Liver (tissue), 9 donors: ENCODE results near the gene ATAD3A. TPM values are rescaled to one million over a fixed set of nuclear protein-coding genes. Genes with fewer than 3 reads are reported as not detected.

Source experiments
- DNase-seq: peaks from one replicate; pipeline ENCODE4 v3.0.0-alpha.2; 2017; ENCODE audit warnings: low spot score
- H3K27ac ChIP-seq, 2 donors: one replicate each; pipeline ENCODE4 v1.7.0; 2013; ENCODE audit warnings: inconsistent platforms in 2 of 2, low read length in 2 of 2, control low read depth in 1 of 2, low read depth in 1 of 2, mild to moderate bottlenecking in 1 of 2
- H3K27me3 ChIP-seq, 4 donors: one replicate each; pipeline versions ENCODE4 v1.6.1 to v1.7.0; 2013; ENCODE audit warnings: low read length in 3 of 4, inconsistent platforms in 1 of 4, mild to moderate bottlenecking in 1 of 4, moderate library complexity in 1 of 4; ENCODE audit not compliant: control insufficient read depth in 4 of 4, insufficient read depth in 4 of 4
- H3K36me3 ChIP-seq, 4 donors: one replicate each; pipeline versions ENCODE4 v1.6.1 to v1.7.0; 2013; ENCODE audit warnings: low read length in 3 of 4, mild to moderate bottlenecking in 3 of 4, low read depth in 1 of 4, moderate library complexity in 1 of 4; ENCODE audit not compliant: control insufficient read depth in 4 of 4, insufficient read depth in 3 of 4
- H3K4me1 ChIP-seq, 4 donors: one replicate each; pipeline versions ENCODE4 v1.6.1 to v1.7.0; 2013; ENCODE audit warnings: low read length in 3 of 4, mild to moderate bottlenecking in 3 of 4, moderate library complexity in 1 of 4; ENCODE audit not compliant: control insufficient read depth in 4 of 4, insufficient read depth in 4 of 4
- H3K4me3 ChIP-seq, 3 donors: one replicate each; pipeline versions ENCODE4 v1.6.1 to v1.7.0; 2013; ENCODE audit warnings: low read length in 3 of 3, control low read depth in 1 of 3, low read depth in 1 of 3, mild to moderate bottlenecking in 1 of 3
- H3K9ac ChIP-seq, 2 donors: one replicate each; pipeline ENCODE4 v1.7.0; 2013; ENCODE audit warnings: low read length in 2 of 2, mild to moderate bottlenecking in 2 of 2, moderate library complexity in 2 of 2, control low read depth in 1 of 2, low read depth in 1 of 2
- H3K9me3 ChIP-seq, 4 donors: one replicate each; pipeline versions ENCODE4 v1.6.1 to v1.7.0; 2013; ENCODE audit warnings: low read length in 3 of 4; ENCODE audit not compliant: control insufficient read depth in 4 of 4
- ATF3 ChIP-seq: IDR thresholded peaks from 2 replicates; pipeline ENCODE4 v1.6.1; 2016; ENCODE audit warnings: antibody characterized with exemption
- CTCF ChIP-seq: fragments of 150-350 bp; IDR thresholded peaks from 2 replicates; pipeline ENCODE4 v1.5.1; 2017; ENCODE audit warnings: improper control_type of control experiment, low read depth, low read length; ENCODE audit not compliant: missing input control
- EGR1 ChIP-seq, 2 donors: IDR thresholded peaks; 2 replicates each; pipeline ENCODE4 v1.6.1; 2016 to 2018; ENCODE audit warnings: antibody characterized with exemption in 2 of 2, low read depth in 2 of 2
- FOXA1 ChIP-seq: IDR thresholded peaks from 2 replicates; pipeline ENCODE4 v1.6.1; 2016; ENCODE audit warnings: antibody characterized with exemption
- FOXA2 ChIP-seq: IDR thresholded peaks from 2 replicates; pipeline ENCODE4 v1.6.1; 2016; ENCODE audit warnings: antibody characterized with exemption
- GABPA ChIP-seq, 2 donors: IDR thresholded peaks in 1 of 2; conservative IDR thresholded peaks in 1 of 2; 2 replicates each; pipeline ENCODE4 v1.6.1; 2016; ENCODE audit warnings: antibody characterized with exemption in 2 of 2, mild to moderate bottlenecking in 1 of 2, moderate library complexity in 1 of 2
- HNF4A ChIP-seq, 2 donors: conservative IDR thresholded peaks; 2 replicates each; pipeline ENCODE4 v1.6.1; 2016; ENCODE audit warnings: antibody characterized with exemption in 2 of 2, mild to moderate bottlenecking in 2 of 2
- HNF4G ChIP-seq: IDR thresholded peaks from 2 replicates; pipeline ENCODE4 v1.6.1; 2016; ENCODE audit warnings: antibody characterized with exemption
- JUND ChIP-seq, 2 donors: IDR thresholded peaks; 2 replicates each; pipeline ENCODE4 v1.6.1; 2016; ENCODE audit warnings: antibody characterized with exemption in 2 of 2
- MAX ChIP-seq: IDR thresholded peaks from 2 replicates; pipeline ENCODE4 v1.6.1; 2016; ENCODE audit warnings: antibody characterized with exemption
- NR2F2 ChIP-seq: IDR thresholded peaks from 2 replicates; pipeline ENCODE4 v1.6.1; 2016; ENCODE audit warnings: antibody characterized with exemption
- RAD21 ChIP-seq, 2 donors: IDR thresholded peaks; 2 replicates each; pipeline ENCODE4 v1.6.1; 2016; ENCODE audit warnings: antibody characterized with exemption in 2 of 2, mild to moderate bottlenecking in 2 of 2
- REST ChIP-seq: IDR thresholded peaks from 2 replicates; pipeline ENCODE4 v1.6.1; 2016; ENCODE audit warnings: antibody characterized with exemption, mild to moderate bottlenecking
- RXRA ChIP-seq, 2 donors: IDR thresholded peaks; 2 replicates each; pipeline ENCODE4 v1.6.1; 2017 to 2018; ENCODE audit warnings: antibody characterized with exemption in 2 of 2, mild to moderate bottlenecking in 1 of 2
- SP1 ChIP-seq: IDR thresholded peaks from 2 replicates; pipeline ENCODE4 v1.6.1; 2018; ENCODE audit warnings: antibody characterized with exemption, mild to moderate bottlenecking
- TAF1 ChIP-seq: conservative IDR thresholded peaks from 2 replicates; pipeline ENCODE4 v1.6.1; 2016; ENCODE audit warnings: antibody characterized with exemption, mild to moderate bottlenecking
- YY1 ChIP-seq: IDR thresholded peaks from 2 replicates; pipeline ENCODE4 v1.6.1; 2016; ENCODE audit warnings: antibody characterized with exemption, mild to moderate bottlenecking
- ZBTB33 ChIP-seq: IDR thresholded peaks from 2 replicates; pipeline ENCODE4 v1.6.1; 2016; ENCODE audit warnings: antibody characterized with exemption
- WGBS: extraction: QIAGEN DNeasy Blood & Tissue Kit; methylation state at CpG from one replicate; pipeline ENCODE4 v1.1.7; 2013; 5-methylcytosine and 5-hydroxymethylcytosine counted together
- polyA plus RNA-seq, 2 donors: library from polyadenylated mRNA; stranded (reverse) in 1 of 2; unstranded in 1 of 2; fragments of 200-250 nt in 1 of 2; fragments of >200 nt in 1 of 2; fragmentation: Nextera tagmentation in 1 of 2; extraction: Ambion mirVana in 1 of 2; gene quantifications; one replicate each; pipeline versions ENCODE4 v1.2.1 to v1.2.3, GENCODE V29; 2013 to 2015
- total RNA-seq, 2 donors: library from RNA; depleted of rRNA; stranded (reverse); fragments of >200 nt; gene quantifications; one replicate each; pipeline ENCODE4 v1.2.3, GENCODE V29; 2014
- donor health status: healthy.
- donor health status: healthy.
- donor health status: healthy.
- donor health status: healthy.
- donor health status: healthy.

Gene ATAD3A
- total and polyA plus RNA-seq, 4 donors, result 7.2 to 20.0 (median 15.8) TPM

- Histone ChIP-seq H3K36me3 (peaks cover 18 to 31% (median 22%) of the 10 kb centered on the region in 4 donors), H3K27ac (peak overlapping the region in 1 of 2 donors; percentile 35), H3K27me3 (no peaks in the 10 kb centered on the region), H3K4me3 (no peak overlapping the region), H3K4me1 (peaks cover 6 to 34% (median 15%) of the 10 kb centered on the region in 4 donors), H3K9me3 (no peaks in the 10 kb centered on the region), H3K9ac (no peak overlapping the region)
- peak; percentile 38 for TF ChIP-seq SP1
- TF ChIP-seq HNF4A (conservative IDR thresholded peaks at IDR 0.05), result peak; percentile 49 to 61
- no peak for TF ChIP-seq EGR1 (IDR thresholded peaks at IDR 0.05; ENCODE audit: low read depth in 2 of 2)
- TF ChIP-seq ATF3, result no peak
- TF ChIP-seq HNF4G, result no peak
- no peak for TF ChIP-seq TAF1
- DNase-seq, result no peak
- 69% methylated on average over 10 of the region's 10 CpGs for WGBS
Measured at GRCh38 chr1:1565340-1565739, 53.4 kb downstream of the ATAD3A start.

- no peak for TF ChIP-seq NR2F2
- no peak for TF ChIP-seq HNF4A (conservative IDR thresholded peaks at IDR 0.05)
- Histone ChIP-seq H3K9me3 (no peaks in the 10 kb centered on the region), H3K4me3 (no peak overlapping the region), H3K36me3 (peaks cover 17 to 27% (median 19%) of the 10 kb centered on the region in 4 donors), H3K4me1 (peaks cover 6 to 36% (median 18%) of the 10 kb centered on the region in 4 donors), H3K9ac (no peak overlapping the region), H3K27ac (no peak overlapping the region), H3K27me3 (no peaks in the 10 kb centered on the region)
- WGBS, result 94% methylated on average over 31 of the region's 31 CpGs
- DNase-seq, result no peak
Measured at GRCh38 chr1:1567152-1567875, 55.4 kb downstream of the ATAD3A start.

- Histone ChIP-seq H3K9ac (no peak overlapping the region), H3K9me3 (no peaks in the 10 kb centered on the region), H3K36me3 (peaks cover 12 to 23% (median 16%) of the 10 kb centered on the region in 4 donors), H3K27ac (no peak overlapping the region), H3K27me3 (no peaks in the 10 kb centered on the region), H3K4me1 (peaks cover 6 to 42% (median 21%) of the 10 kb centered on the region in 4 donors), H3K4me3 (no peak overlapping the region)
- DNase-seq, result no peak
- TF ChIP-seq GABPA (IDR thresholded peaks at IDR 0.05 in 1 of 2, conservative IDR thresholded peaks at IDR 0.05 in 1 of 2), result no peak
- TF ChIP-seq FOXA1, result no peak
- no peak for TF ChIP-seq REST
- TF ChIP-seq SP1, result no peak
- no peak for TF ChIP-seq HNF4G
- TF ChIP-seq HNF4A (conservative IDR thresholded peaks at IDR 0.05), result no peak
- TF ChIP-seq ZBTB33, result no peak
- TF ChIP-seq MAX, result no peak
- TF ChIP-seq JUND (IDR thresholded peaks at IDR 0.05), result no peak
- no peak for TF ChIP-seq RXRA (IDR thresholded peaks at IDR 0.05)
- TF ChIP-seq CTCF, result no peak
- TF ChIP-seq NR2F2, result no peak
- no peak for TF ChIP-seq ATF3
- no peak for TF ChIP-seq YY1
- TF ChIP-seq FOXA2, result no peak
- no peak for TF ChIP-seq RAD21 (IDR thresholded peaks at IDR 0.05)
- no peak for TF ChIP-seq EGR1 (IDR thresholded peaks at IDR 0.05; ENCODE audit: low read depth in 2 of 2)
- no peak for TF ChIP-seq TAF1
- 85% methylated on average over 10 of the region's 10 CpGs for WGBS
Measured at GRCh38 chr1:1567891-1568291, 55.9 kb downstream of the ATAD3A start.
